ENCODE results near the gene CCDC33.

DNA sequence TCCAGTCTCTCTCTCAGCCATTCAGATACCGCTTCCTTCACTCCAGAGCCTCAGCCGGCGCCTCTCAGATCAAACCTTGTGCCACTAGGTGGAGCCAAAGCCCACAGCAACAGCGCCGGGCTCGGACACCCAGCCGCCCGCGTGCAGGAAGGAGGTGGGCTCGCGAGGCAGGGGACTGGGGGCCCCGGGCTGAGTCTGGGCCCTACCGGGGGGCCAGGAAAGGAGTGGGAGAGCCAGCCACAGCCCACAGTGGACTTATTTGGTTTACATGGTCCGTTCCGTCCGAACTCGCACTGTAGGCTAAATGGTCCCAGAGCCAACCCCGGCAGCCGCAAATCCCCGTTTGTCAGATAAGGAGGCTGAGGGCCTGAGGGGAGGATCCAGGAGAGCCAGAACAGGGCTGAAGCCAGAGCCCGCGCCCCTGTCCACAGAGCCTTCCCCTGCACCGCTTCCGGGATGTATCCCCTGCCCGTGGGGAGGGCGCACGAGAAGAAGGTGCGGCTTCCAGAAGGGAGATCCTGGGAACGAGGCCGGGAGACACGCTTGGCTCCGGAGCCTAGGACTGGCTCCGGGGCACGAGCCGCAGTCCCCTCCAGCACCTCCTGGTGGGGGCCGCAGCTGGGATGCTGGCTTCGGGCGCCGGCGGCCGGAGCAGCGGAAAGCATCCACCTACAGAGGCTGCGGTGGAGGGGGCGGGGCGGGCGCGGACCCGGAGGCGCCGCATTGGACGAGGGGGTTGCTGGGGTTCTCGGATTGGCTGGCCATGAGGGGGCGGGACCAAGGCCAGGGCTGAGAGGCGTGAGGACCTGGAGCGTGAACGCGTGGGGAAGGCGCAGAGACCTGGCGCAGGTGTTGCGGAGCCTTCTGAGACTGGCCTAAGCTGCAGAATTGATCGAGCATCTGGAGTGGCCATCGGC, 137.9 kb downstream of the CCDC33 start:
- TF ChIP-seq POLR2A (IDR thresholded peaks at IDR 0.05; ENCODE audit: borderline replicate concordance, extremely low read depth, insufficient read depth, insufficient read length) (peak; percentile 47), JUND (IDR thresholded peaks at IDR 0.05) (no peak), EZH2 (IDR thresholded peaks at IDR 0.05) (no peak), FOSL1 (IDR thresholded peaks at IDR 0.05; ENCODE audit: low read depth) (no peak), SIN3A (IDR thresholded peaks at IDR 0.05; ENCODE audit: low read depth) (no peak)
- TF ChIP-seq, protein P1, sequence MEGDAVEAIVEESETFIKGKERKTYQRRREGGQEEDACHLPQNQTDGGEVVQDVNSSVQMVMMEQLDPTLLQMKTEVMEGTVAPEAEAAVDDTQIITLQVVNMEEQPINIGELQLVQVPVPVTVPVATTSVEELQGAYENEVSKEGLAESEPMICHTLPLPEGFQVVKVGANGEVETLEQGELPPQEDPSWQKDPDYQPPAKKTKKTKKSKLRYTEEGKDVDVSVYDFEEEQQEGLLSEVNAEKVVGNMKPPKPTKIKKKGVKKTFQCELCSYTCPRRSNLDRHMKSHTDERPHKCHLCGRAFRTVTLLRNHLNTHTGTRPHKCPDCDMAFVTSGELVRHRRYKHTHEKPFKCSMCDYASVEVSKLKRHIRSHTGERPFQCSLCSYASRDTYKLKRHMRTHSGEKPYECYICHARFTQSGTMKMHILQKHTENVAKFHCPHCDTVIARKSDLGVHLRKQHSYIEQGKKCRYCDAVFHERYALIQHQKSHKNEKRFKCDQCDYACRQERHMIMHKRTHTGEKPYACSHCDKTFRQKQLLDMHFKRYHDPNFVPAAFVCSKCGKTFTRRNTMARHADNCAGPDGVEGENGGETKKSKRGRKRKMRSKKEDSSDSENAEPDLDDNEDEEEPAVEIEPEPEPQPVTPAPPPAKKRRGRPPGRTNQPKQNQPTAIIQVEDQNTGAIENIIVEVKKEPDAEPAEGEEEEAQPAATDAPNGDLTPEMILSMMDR (IDR thresholded peaks at IDR 0.05 in 2 of 3, conservative IDR thresholded peaks at IDR 0.05 in 1 of 3; ENCODE audit: borderline replicate concordance in 1 of 3, insufficient read depth in 1 of 3, low read depth in 2 of 3, low read length in 2 of 3), result peak in 2 of 3 experiments; percentile 88 to 89; a peak in 4 of 6 replicates
- TF ChIP-seq, protein P2, sequence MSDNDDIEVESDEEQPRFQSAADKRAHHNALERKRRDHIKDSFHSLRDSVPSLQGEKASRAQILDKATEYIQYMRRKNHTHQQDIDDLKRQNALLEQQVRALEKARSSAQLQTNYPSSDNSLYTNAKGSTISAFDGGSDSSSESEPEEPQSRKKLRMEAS (IDR thresholded peaks at IDR 0.05), result no peak

All from HCT116 (cell line).